HG03064 (cell line): ENCODE measurements around the gene SLC4A11.
"Not testable (repeated sequence)": the region's sequence is repeated elsewhere in the genome, so short reads cannot be mapped to it uniquely, and the experiment has no call there.

Experiments used
- ATAC-seq: cut with Tn5 transposase; IDR thresholded peaks from one replicate; pipeline ENCODE4 v1.9.1; 2021; ENCODE audit warnings: low read depth; ENCODE audit not compliant: unreplicated experiment

SLC4A11 gene

DNA sequence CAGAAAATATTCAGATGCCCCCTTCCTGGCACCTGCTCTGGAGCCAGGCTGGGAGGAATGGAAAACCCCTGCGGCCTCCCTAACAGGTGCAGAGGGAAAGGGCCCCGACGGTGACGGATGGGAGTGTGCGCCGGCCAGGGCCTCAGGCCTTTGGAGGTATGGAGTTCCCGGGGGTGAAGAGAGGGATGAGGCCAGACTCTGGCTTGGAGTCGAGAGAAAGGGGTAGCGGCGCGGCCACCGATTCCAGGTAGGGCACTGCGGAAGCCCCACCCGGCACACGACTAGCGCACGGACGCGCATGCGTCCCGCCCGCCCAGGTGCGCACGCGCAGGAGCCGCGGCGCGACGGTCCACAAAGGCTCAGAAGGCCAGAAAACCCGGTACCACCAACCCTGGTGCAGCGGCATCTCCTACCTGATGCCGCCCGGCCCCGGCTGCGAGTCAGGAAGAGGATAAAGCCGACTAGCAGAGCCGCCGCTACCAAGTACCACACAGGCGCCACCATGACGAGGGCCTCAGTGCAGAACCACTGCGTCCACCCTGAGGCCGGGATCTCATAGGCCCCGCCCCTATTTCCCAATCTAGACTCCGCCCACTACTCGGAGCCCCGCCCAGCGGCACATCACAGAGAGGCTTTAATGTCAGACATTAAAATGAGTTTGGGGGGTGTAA is 34.7 kb downstream of the SLC4A11 start, which contains the start of gene DDRGK1:
Gene DDRGK1 (minus strand): TSS at position 559 of the 671 bp plus-strand sequence. CDS start 55 bp downstream, at position 504.
- peak; percentile 79 for ATAC-seq

DNA sequence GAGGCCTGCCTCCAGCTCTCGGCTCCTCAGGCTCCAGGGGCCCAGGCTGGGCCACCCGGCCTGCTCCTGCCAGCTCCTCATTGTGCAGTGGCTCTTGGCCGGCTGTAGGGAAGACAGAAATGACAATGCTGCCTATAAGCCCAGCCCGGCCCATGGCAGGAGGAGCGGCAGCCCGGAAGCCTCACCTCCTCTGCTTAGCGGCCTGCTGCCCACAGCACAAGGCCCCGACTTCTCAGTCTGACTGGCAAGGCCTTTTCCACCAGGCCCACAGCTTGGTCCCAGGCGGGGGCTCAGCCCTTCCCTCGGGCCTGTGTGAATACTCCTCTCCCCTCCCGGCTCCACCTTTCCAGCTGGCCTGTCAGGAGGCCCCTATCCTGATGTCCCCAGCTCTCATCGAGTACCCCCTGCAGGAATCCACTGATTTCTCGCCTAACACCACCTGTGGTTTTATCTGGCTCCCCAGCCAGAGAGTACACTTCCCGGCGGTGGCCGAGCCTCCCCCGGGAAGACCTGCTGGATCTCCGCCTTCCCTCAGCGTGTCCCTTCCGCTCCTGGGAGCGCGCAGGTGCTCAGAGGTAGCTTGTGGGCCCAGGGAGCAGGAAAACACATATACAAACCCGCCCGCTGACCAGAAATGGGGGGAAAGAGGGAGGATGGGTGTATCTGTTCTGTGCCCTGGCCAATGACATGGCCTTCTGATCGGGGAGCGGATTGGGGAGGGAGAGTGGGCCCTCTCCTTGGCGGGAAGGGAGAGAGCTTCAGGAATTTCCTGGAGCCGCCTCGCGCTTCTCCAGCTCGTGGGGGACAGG is 35.5 kb downstream of the SLC4A11 start:
- ATAC-seq, result peak; percentile 13

- no peak for ATAC-seq
Measured at GRCh38 chr20:3202965-3203314, 36.0 kb downstream of the SLC4A11 start.

GRCh38 chr20:3199976-3200755 is 38.8 kb downstream of the SLC4A11 start:
- no peak for ATAC-seq

GRCh38 chr20:3199206-3199605 is 39.8 kb downstream of the SLC4A11 start:
- no peak for ATAC-seq

DNA sequence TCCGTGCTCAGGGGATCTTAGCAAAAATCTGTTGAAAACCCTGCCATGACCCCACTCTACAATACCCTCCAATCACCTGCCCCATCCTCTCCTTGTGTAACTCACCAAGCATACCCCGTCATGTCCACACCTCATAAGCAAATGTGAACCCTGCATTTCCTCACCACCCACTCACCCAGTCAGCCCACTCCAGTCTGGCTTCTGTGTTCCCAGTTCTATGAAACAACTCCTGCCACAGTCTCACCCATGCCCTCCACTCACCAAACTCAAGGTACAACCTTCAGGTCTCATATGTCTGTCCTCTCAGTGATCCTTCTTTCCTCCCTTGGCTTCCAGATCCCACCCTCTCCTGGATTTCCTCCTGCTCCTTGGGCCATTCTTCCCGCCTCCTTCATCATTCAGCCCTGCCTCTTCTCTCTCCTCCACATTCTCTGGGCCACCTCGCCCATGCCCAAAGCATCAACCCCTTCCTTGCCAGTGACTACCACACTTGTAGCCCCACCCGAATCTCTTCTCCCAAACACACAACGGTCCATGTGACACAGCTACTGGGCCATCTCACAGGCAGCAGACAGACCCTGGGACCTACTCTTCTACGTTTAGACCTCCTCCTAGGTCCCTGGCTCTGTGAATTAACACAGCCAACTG is 43.3 kb downstream of the SLC4A11 start:
- ATAC-seq, result no peak

GRCh38 chr20:3194617-3195280 is 44.2 kb downstream of the SLC4A11 start:
- ATAC-seq, result no peak

GRCh38 chr20:3193806-3194616 is 45.0 kb downstream of the SLC4A11 start:
- ATAC-seq, result no peak

DNA sequence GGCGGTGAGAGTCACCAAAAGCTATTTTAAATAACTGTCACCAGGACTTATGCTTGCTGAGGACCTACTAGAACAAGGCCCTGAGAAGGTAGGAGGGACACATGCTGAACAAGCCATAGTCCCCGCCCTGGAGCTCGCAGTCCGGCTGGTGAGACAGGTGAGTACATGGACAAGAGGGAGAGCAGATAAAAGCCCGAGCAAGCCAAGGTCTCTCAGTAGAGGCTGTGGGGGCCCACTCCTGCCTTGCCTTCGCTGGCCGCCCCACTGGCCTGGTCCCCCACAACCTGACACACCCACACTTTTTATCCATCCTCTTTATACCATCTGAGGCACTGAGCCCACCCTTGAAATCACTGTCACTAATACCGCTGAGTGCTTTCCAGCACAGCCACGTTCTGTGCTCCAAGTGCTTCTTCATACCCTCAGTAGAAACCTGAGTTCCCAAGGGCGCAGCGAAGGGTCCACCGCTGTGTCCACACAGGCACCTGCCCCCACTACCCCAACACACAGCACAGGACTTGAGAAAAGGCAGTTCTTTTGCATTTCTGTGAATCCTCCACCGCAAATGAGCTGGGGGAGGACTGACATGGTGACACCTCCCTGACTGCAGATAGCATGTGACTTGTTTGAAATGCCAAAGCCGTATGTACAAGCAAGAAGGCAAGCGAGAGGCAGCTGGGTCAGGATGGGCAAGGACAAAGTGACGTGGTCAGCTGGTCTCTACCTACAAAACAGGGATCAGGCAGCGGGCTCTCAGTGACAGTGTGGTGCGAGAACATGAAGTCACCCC is 46.6 kb downstream of the SLC4A11 start:
- ATAC-seq, result no peak

- no peak for ATAC-seq
Measured at GRCh38 chr20:3190681-3191111, 48.3 kb downstream of the SLC4A11 start.

DNA sequence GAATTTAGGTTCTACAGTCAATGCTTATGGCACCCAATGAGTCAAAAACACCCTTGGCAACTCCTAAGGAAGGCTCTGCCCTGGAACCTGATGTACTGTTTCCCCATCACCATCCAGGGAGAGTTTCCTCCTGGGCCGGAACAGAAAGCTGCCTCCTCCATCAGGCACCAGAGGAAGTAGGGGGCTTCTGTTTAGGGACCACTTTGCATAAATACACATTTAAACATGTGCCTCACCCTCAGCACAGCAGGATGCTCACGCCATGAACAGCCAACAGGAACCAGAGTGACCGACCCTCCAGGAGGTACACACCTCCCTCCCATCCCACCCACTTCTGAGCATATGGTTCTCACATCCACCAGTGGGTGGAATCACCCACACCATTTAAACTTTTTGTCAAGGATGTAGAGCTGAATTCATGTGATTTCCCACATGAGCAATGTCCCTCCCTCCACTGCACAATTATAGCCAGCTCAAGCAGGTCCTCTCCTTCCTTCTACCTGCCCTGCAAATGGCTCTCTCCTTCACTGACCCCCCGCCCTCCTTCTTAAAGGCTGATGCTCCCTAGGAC is 49.3 kb downstream of the SLC4A11 start:
- ATAC-seq, result no peak

DNA sequence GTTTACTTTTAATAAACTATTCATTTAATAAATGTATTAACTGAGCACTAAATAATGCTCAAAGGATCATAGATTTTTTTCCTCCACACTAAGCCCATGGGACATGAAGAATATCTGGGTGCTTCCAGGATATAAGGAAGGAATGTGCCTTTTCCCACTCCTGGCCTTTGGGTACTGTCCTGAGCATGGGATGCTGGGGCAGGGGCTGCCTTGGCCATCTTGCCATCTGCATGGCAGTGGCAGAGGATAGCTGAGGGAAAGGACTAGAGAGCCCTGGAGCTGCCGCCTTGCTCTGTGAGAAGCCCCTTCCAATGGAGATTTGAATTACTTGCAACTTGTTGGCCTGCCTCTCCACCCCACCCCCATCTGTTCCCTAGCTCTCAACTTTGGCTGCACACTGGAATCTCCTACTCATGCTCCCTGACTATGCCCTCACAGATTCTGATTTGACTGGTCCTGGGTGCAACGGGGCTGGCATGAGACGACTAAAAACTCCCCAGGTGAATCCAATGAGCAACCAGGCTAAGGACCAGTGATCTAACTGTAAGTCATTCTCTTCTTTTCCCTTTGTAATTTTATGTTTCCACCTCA is 50.1 kb downstream of the SLC4A11 start:
- ATAC-seq, result no peak

GRCh38 chr20:3187861-3188260 is 51.1 kb downstream of the SLC4A11 start:
- ATAC-seq, result not testable (repeated sequence)

GRCh38 chr20:3183896-3184612 is 54.9 kb downstream of the SLC4A11 start:
- ATAC-seq, result no peak

- ATAC-seq, result not testable (repeated sequence)
Measured at GRCh38 chr20:3182429-3182828, 56.6 kb downstream of the SLC4A11 start.

- ATAC-seq, result no peak
Measured at GRCh38 chr20:3181270-3181669, 57.7 kb downstream of the SLC4A11 start.

DNA sequence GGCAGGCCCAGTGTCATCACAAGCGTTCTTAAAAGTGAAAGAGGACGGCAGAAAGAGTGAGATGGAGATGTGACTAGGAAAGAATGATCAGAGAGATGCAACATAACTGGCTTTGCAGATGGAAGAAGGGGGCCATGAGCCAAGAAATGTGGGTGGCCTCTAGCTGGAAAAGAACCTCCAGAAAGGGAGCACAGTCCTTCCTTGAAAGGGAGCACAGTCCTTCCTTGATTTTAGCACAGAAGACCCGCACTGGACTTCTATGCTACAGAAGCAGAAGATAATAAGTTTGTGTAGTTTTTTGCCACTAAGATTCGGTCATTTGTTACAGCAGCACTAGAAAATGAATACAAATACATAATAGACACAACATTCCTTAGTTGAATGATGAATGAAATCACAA is 58.7 kb downstream of the SLC4A11 start:
- no peak for ATAC-seq
